Natural killer cell (primary cell): ENCODE data around the gene C6orf141. TPM values are rescaled to one million over a fixed set of nuclear protein-coding genes. Genes with fewer than 3 reads are reported as not detected.

ENCODE experiments used
- ATAC-seq, 3 donors: fragments of 150-1000 bp in 2 of 3; fragments of 200-7000 bp in 1 of 3; cut with Tn5 transposase; 1 replicate in 1 of 3; 2 replicates in 2 of 3; pipeline ENCODE4 v1.10.0; 2021; ENCODE audit warnings: mild to moderate bottlenecking in 2 of 3, moderate library complexity in 2 of 3
- DNase-seq, 2 donors: peaks; one replicate each; pipeline versions ENCODE4 v3.0.0 to v3.0.0-alpha.2; 2013 to 2021; ENCODE audit warnings: mixed read lengths in 1 of 2
- H3K27ac ChIP-seq: one replicate; pipeline ENCODE4 v1.5.1; 2013; ENCODE audit warnings: mild to moderate bottlenecking, low read length
- H3K27me3 ChIP-seq: one replicate; pipeline ENCODE4 v1.6.1; 2013; ENCODE audit warnings: low read length; ENCODE audit not compliant: control insufficient read depth, insufficient read depth
- H3K36me3 ChIP-seq: one replicate; pipeline ENCODE4 v1.6.1; 2013; ENCODE audit warnings: low read length; ENCODE audit not compliant: control insufficient read depth, insufficient read depth
- H3K4me1 ChIP-seq: one replicate; pipeline ENCODE4 v1.6.1; 2013; ENCODE audit warnings: low read length; ENCODE audit not compliant: control insufficient read depth, insufficient read depth
- H3K4me3 ChIP-seq: one replicate; pipeline ENCODE4 v1.5.1; 2013; ENCODE audit warnings: low read length
- H3K9me3 ChIP-seq: one replicate; pipeline ENCODE4 v1.6.1; 2013; ENCODE audit warnings: low read length; ENCODE audit not compliant: control insufficient read depth, insufficient read depth
- H3K27ac Mint-ChIP-seq, 2 donors: one replicate each; pipeline ENCODE4 v1.8.0; 2022; ENCODE audit warnings: mild to moderate bottlenecking in 2 of 2, mixed read lengths in 2 of 2, moderate library complexity in 1 of 2
- H3K27me3 Mint-ChIP-seq, 2 donors: one replicate each; pipeline ENCODE4 v1.8.0; 2022; ENCODE audit warnings: low read depth in 2 of 2, mixed read lengths in 2 of 2
- H3K36me3 Mint-ChIP-seq: one replicate; pipeline ENCODE4 v1.8.0; 2022; ENCODE audit warnings: mixed read lengths
- H3K4me1 Mint-ChIP-seq, 2 donors: one replicate each; pipeline ENCODE4 v1.8.0; 2022; ENCODE audit warnings: mixed read lengths in 2 of 2
- H3K4me3 Mint-ChIP-seq: one replicate; pipeline ENCODE4 v1.8.0; 2022; ENCODE audit warnings: mild to moderate bottlenecking, moderate library complexity, mixed read lengths
- H3K9me3 Mint-ChIP-seq, 2 donors: one replicate each; pipeline ENCODE4 v1.8.0; 2022; ENCODE audit warnings: mixed read lengths in 2 of 2
- CTCF ChIP-seq: fragments of 200-600 bp; IDR thresholded peaks from one replicate; pipeline ENCODE4 v1.8.0; 2022; ENCODE audit warnings: antibody characterized with exemption
- WGBS: methylation state at CpG from one replicate; pipeline ENCODE4 v1.1.7; 2013; ENCODE audit warnings: missing lambda C conversion rate; ENCODE audit not compliant: insufficient coverage; 5-methylcytosine and 5-hydroxymethylcytosine counted together
- intact Hi-C: fragments of 100-400 bp; cut with micrococcal nuclease; formaldehyde crosslinking; loops from one replicate; pipeline ENCODE4 v1.14.2; 2022
- total RNA-seq, 4 donors: library from RNA; stranded (reverse); fragments of 120-200 nt in 1 of 4; gene quantifications; one replicate each; pipeline versions ENCODE4 v1.2.3 to v1.2.4, GENCODE V29; 2013 to 2022

The C6orf141 gene
- total RNA-seq, 3 donors from 2014 or later (not counting 1 experiment from before 2014, with no cell fraction given) = not detected

GRCh38 chr6:49522710-49523593, 27.5 kb upstream of the C6orf141 start:
- no peak overlapping the region for H3K27ac ChIP-seq
- no peak for TF ChIP-seq CTCF
- no peak overlapping the region for H3K4me3 ChIP-seq
- Mint-ChIP-seq H3K4me3 (no peak overlapping the region), H3K4me1 (no peaks in the 10 kb centered on the region), H3K27me3 (no peaks in the 10 kb centered on the region), H3K27ac (no peak overlapping the region), H3K36me3 (no peaks in the 10 kb centered on the region), H3K9me3 (no peaks in the 10 kb centered on the region)
- no peak for ATAC-seq
- no peaks in the 10 kb centered on the region for H3K9me3 ChIP-seq
- H3K27me3 ChIP-seq = peaks cover 2% of the 10 kb centered on the region
- DNase-seq = no peak
- intact Hi-C loops = no loop called here
- no peaks in the 10 kb centered on the region for H3K36me3 ChIP-seq
- H3K4me1 ChIP-seq = no peaks in the 10 kb centered on the region
- 80% methylated on average over 7 of the region's 7 CpGs for WGBS

GRCh38 chr6:49523901-49524300, 26.6 kb upstream of the C6orf141 start:
- peaks cover 2% of the 10 kb centered on the region for H3K27me3 ChIP-seq
- ATAC-seq (no peak), DNase-seq (no peak)
- no peak overlapping the region for H3K27ac ChIP-seq
- Mint-ChIP-seq H3K4me3 (no peak overlapping the region), H3K27ac (no peak overlapping the region), H3K36me3 (no peaks in the 10 kb centered on the region), H3K9me3 (no peaks in the 10 kb centered on the region), H3K27me3 (no peaks in the 10 kb centered on the region), H3K4me1 (no peaks in the 10 kb centered on the region)
- no peak for TF ChIP-seq CTCF
- H3K4me1 ChIP-seq = no peaks in the 10 kb centered on the region
- H3K4me3 ChIP-seq = no peak overlapping the region
- intact Hi-C loops = no loop called here
- WGBS = 100% methylated on average over 1 of the region's 1 CpG
- no peaks in the 10 kb centered on the region for H3K36me3 ChIP-seq
- H3K9me3 ChIP-seq = no peaks in the 10 kb centered on the region

- H3K9me3 Mint-ChIP-seq = no peaks in the 10 kb centered on the region
- Histone ChIP-seq H3K4me3 (no peak overlapping the region), H3K36me3 (no peaks in the 10 kb centered on the region), H3K4me1 (no peaks in the 10 kb centered on the region), H3K9me3 (no peaks in the 10 kb centered on the region), H3K27ac (no peak overlapping the region), H3K27me3 (peaks cover 2% of the 10 kb centered on the region)
- 86% methylated on average over 7 of the region's 7 CpGs for WGBS
- no peaks in the 10 kb centered on the region for H3K4me1 Mint-ChIP-seq
- TF ChIP-seq CTCF = no peak
- H3K27ac Mint-ChIP-seq = no peak overlapping the region
- intact Hi-C loops = no loop called here
- no peak overlapping the region for H3K4me3 Mint-ChIP-seq
- no peaks in the 10 kb centered on the region for H3K36me3 Mint-ChIP-seq
- DNase-seq = no peak
- ATAC-seq = no peak
- no peaks in the 10 kb centered on the region for H3K27me3 Mint-ChIP-seq
Observed at GRCh38 chr6:49524541-49524940, 25.9 kb upstream of the C6orf141 start.
